Urothelium cell line (cell line): Measurements from ENCODE around the gene NRP1.
"Not testable (repeated sequence)": the region's sequence is repeated elsewhere in the genome, so short reads cannot be mapped to it uniquely, and the experiment has no call there.

Experiments used
- DNase-seq: peaks from one replicate; pipeline ENCODE4 v3.0.0; 2011; ENCODE audit warnings: low spot score, mixed read lengths
- FAIRE-seq: peaks from 2 replicates; lab custom pipeline; 2011; peaks lifted over from hg19 to GRCh38; lab: Jason Lieb, UNC

Gene NRP1

GRCh38 chr10:33155720-33156638 is 178.5 kb downstream of the NRP1 start:
- peak; percentile 63 for DNase-seq
- FAIRE-seq: peak; percentile 88

GRCh38 chr10:33154590-33154989 is 179.9 kb downstream of the NRP1 start:
- DNase-seq (no peak), FAIRE-seq (no peak)

GRCh38 chr10:33153968-33154327 is 180.5 kb downstream of the NRP1 start:
- no peak for FAIRE-seq

GRCh38 chr10:33153251-33153967 is 181.1 kb downstream of the NRP1 start:
- no peak for DNase-seq
- FAIRE-seq: no peak

More at GRCh38 chr10:33153968-33154327, 180.5 kb downstream of the NRP1 start:
- no peak for DNase-seq

- FAIRE-seq: no peak
- no peak for DNase-seq
Observed at GRCh38 chr10:33152750-33153149, 181.7 kb downstream of the NRP1 start.

- DNase-seq (no peak), FAIRE-seq (no peak)
Observed at GRCh38 chr10:33152146-33152545, 182.3 kb downstream of the NRP1 start.

GRCh38 chr10:33151344-33151864 is 183.1 kb downstream of the NRP1 start:
- FAIRE-seq (no peak), DNase-seq (no peak)

GRCh38 chr10:33150889-33151288 is 183.6 kb downstream of the NRP1 start:
- FAIRE-seq (peak; percentile 53), DNase-seq (no peak)

GRCh38 chr10:33150146-33150545 is 184.3 kb downstream of the NRP1 start:
- DNase-seq (no peak), FAIRE-seq (no peak)

GRCh38 chr10:33147013-33147310 is 187.5 kb downstream of the NRP1 start:
- no peak for FAIRE-seq
- no peak for DNase-seq

GRCh38 chr10:33146189-33147012 is 188.1 kb downstream of the NRP1 start:
- DNase-seq (no peak), FAIRE-seq (peak; percentile 89)

GRCh38 chr10:33145451-33146188 is 188.8 kb downstream of the NRP1 start:
- peak; percentile 83 for FAIRE-seq
- peak; percentile 76 for DNase-seq

GRCh38 chr10:33143160-33143728 is 191.2 kb downstream of the NRP1 start:
- FAIRE-seq (no peak), DNase-seq (peak; percentile 72)

GRCh38 chr10:33142295-33142694 is 192.2 kb downstream of the NRP1 start:
- DNase-seq: no peak
- no peak for FAIRE-seq

GRCh38 chr10:33141251-33141650 is 193.2 kb downstream of the NRP1 start:
- DNase-seq: no peak
- FAIRE-seq: peak; percentile 5

- no peak for DNase-seq
- no peak for FAIRE-seq
Observed at GRCh38 chr10:33139181-33139646, 195.3 kb downstream of the NRP1 start.

- not testable (repeated sequence) for DNase-seq, FAIRE-seq
Observed at GRCh38 chr10:33138686-33139085, 195.8 kb downstream of the NRP1 start.

GRCh38 chr10:33137356-33138005 is 197.0 kb downstream of the NRP1 start:
- no peak for FAIRE-seq
- no peak for DNase-seq

GRCh38 chr10:33136781-33137180 is 197.7 kb downstream of the NRP1 start:
- DNase-seq (peak; percentile 49), FAIRE-seq (no peak)
